GM21528 (cell line): ENCODE measurements around the gene ARL6IP1.
"Not testable (repeated sequence)": the region's sequence is repeated elsewhere in the genome, so short reads cannot be mapped to it uniquely, and the experiment has no call there.

ENCODE experiments used
- ATAC-seq: cut with Tn5 transposase; IDR thresholded peaks from one replicate; pipeline ENCODE4 v1.9.1; 2021; ENCODE audit warnings: mild to moderate bottlenecking, moderate library complexity; ENCODE audit not compliant: unreplicated experiment, low FRiP score

Gene ARL6IP1

DNA sequence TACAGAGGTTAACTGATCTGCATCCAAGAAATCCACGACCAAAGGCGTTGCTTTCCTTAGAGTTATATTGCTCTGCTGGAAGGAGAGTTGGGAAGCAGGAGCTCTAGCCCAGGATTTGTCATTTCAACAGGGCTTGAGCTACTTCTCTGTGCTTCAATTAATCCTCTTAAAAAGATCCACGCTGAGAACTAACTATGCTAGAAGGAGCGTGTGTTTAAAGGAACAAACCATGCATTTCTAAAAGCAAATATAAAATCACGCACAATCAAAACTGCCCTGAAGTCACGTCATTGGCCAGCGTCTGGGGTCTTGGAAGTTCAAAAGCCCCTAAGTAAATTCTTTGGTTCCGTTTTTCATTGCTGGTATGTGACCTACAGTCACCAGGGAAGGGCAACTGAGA, 1.1 kb downstream of the ARL6IP1 start:
- no peak for ATAC-seq

DNA sequence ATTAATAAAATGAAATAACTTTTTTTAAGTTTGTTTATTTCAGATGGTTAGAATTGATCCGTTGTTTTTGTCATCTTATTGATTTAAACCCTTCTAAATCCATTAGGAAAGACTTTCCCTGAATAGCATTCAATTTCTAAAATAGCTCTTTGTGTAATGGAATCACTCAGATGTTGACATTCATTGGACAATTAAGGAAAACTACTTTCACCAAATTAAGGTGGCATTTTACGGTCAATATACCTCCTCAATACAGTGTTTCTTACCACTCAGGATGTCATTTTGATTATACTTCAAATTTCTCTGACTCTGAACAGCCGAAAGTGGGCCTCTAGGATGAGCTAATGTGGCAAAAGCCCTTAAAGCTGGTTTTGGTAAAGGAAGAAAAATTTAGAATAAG, 1.8 kb downstream of the ARL6IP1 start:
- ATAC-seq: no peak

DNA sequence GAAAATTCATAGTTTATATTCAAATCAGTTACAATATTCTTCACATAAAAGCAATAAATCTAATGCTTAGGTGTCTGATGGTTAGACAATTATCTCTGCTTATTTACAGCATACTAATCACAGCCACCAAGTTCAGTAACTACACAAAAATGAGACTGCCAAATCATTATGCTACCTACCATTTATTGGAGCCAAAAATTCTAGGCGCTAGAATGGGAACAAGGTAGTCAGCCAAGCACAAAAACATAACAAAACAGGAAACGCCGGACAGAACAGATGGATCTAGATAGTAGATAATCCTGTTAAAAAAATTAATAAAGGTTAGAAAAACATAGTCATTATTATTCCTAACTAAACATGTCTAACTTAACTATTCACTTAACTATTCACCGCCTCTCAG, 3.6 kb downstream of the ARL6IP1 start:
- ATAC-seq: no peak

DNA sequence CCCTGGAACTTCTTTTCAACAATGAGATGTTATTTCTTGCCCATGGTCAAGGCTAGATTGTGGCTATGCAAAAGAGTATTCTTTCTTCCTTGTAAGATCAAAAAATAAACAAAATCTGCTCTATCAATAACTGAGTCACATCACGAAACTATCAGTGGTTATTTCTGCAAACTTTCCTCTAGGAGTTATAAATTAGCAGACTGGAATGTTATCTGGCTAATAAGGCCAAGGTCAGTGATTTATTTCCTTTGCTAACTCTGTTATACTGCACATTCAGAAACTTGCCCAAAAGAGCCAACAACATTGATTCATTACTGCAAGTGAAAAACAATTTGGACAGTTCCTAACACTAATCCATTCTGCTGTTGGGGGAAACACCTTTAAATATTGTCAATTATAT, 5.0 kb downstream of the ARL6IP1 start:
- ATAC-seq: no peak

DNA sequence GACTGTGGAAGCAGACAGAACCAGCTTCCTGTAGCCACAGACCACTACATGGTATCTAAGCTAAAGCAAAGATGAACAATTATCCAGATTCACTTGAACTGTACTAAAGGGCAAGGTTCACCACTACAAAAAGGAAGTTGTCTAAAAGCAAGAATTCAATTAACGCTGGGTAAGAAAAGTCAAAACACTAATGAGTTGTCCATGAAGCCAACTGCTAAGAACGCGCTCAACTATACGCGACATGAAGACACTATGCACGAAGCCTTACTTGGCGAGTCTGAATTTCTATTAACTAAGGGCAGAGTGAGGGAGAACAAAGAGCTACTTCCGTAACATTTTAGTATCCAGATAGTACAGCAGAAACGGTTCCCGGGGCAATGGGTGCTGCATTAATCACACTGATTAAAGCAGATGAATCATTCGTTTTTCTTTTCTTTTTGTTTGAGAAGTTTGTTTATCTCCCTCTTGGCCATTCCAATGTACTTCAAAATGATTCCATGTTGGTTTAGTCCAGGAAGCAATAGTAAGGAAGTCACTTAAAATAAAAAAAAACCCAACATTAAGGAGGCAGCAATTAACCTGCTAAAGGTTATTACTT, 8.4 kb downstream of the ARL6IP1 start:
- no peak for ATAC-seq

DNA sequence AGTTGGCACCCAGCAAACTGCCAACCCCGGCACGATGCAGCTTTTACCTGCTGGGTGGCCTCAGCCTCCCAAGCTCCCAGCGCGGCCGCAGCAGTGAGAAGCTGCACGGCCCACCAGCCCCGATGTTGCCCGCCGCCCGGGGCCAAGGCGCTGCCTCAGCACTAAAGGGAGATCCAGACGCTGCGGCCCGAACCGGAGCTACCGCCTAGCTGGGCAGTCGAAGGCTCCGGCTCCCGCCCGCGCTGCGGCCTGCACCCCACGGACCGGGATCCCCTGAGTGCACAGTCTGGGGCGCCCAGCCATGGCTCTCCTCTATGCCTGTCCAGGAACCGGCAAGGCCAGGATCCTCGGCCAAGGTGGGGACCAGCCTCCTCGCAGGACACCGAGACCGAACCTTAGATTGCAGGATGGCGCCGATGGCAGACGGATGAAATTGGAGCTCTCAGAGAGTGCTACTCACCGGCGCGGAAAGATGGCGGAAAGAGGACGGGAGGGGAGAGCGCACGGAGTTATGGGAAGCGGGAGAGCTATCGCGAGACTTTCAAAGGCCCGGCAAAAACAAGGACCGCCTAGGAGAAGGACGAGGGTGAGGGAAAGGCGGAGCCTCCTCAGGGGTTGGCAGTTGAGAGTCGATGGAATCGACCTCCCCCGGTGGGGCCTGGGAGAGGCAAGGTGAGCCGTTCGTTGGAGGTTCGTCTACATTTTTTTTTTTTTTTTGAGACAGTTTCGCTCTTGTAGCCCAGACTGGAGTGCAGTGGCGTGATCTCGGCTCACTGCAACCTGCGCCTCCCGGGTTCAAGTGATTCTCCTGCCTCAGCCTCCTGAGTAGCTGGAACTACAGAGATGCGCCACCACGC, 11.3 kb downstream of the ARL6IP1 start, which contains the start of gene RPS15A:
RPS15A (minus strand) TSS at position 485 of the 857 bp plus-strand sequence. CDS start 1,221 bp downstream, outside the sequence.
- ATAC-seq: peak; percentile 94

DNA sequence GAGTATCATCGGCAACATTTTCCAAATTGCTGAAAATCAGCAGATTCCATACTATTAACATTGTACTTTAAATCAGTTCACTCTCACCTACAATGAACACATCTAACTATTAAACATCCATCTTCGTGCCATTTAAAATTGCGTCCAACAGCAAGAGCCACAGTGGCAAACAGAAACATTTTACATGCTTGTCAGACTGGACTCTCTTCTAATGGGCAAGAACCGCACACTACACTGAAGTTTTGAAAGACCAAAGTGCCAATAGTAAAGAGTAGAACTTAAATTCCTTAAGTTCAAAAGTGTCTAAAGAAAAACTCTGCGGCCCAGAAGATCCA, 11.9 kb downstream of the ARL6IP1 start:
- no peak for ATAC-seq

DNA sequence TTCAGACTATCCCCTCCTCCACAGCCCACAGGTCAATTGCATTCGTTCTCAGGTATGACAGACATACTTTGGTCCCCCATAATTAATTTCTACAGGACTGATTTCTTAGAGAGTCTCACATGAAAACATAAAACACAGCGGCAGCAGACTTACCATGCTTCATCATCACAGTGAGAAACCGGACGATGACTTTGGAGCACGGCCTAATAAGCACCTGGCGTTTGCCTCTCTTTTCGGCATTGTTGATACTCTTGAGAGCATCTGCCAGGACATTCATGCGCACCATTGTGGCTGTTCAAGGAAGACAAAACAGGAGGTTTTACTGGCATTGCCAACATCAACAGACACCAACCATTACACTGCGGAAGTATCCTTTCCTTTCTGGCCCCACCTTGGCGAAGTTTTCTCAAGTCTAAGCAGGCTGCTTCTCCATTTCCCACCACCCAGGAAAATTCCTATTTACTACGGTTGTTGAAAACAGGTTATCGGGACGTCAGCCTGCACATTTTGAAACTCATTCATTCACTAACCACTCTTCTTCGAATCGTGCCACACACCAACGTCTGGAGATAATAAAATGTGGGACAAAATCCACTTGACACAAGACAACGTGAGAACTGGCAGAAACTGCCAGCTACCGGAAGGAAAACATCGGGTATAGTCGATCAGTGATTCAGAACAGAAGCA, 12.4 kb downstream of the ARL6IP1 start:
- no peak for ATAC-seq

DNA sequence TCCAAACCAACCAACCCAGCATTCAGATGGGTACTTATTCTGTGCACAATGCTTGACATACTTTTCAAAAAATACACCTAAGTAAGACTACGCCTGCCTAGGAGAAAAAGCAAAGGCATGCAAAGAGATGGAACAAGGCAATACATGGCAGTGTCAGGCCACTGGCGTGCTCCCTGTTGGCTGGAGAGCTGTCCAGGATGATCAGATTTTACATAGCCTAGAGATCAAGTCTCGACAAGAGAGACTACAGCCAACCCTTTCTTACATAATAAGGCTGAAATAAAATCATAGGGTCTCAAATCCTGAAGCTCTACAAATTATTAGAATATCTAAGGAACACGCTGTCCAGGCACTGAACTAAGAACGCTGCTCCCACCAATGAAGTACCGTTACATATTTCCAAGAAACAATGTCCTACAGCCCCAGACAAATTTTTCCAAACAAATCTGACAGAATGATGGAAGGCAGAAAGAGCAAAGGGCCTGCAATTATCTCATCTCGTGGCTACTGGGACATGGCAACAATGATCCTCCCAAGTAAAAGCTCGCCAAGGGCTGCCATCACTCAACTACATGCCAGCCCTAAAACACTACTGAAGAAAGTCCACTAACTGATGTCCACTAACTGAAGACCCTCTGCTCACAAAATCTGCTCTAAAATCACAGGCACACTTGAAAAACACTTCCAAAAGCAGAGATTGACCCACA, 16.3 kb downstream of the ARL6IP1 start:
- ATAC-seq: no peak

DNA sequence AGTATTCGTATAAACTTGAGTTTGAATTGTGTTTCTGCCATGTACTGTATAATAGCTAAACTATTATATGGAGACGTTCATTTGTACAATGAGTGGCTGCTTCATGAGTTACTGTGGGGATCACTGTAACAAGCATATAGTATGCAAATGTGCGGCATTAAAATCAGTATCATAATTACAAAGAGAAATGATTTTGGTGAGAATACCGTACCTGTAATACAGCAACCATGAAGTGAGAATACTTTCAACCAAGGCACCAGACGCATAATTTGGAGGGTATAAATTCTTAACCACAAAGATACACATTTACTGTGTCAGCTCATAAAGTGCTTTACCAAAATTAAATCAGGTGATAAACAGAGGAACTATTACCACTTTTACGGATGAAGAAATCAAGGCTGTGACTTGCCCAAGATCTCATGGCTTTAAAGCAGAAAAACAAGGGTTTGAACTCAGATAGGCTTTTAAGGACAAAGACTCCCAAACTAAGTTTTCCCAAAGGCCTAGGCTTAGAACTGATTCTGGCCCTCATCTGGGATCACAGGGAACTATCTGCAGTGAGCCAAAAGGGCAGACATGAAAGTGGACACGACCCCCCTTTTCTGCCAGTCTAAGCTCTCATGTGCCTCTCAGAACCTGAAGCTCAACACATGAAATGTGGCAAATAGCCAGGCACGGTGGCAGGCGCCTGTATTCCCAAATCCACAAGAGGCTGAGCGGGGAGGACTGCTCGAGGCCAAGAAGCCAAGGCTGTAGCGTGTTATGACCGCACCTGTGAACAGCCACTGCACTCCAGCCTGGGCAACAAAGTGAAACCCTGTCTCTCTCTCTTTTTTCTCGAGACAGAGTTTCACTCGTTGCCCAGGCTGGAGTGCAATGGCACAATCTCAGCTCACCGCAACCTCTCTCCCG, 17.7 kb downstream of the ARL6IP1 start:
- ATAC-seq: no peak

DNA sequence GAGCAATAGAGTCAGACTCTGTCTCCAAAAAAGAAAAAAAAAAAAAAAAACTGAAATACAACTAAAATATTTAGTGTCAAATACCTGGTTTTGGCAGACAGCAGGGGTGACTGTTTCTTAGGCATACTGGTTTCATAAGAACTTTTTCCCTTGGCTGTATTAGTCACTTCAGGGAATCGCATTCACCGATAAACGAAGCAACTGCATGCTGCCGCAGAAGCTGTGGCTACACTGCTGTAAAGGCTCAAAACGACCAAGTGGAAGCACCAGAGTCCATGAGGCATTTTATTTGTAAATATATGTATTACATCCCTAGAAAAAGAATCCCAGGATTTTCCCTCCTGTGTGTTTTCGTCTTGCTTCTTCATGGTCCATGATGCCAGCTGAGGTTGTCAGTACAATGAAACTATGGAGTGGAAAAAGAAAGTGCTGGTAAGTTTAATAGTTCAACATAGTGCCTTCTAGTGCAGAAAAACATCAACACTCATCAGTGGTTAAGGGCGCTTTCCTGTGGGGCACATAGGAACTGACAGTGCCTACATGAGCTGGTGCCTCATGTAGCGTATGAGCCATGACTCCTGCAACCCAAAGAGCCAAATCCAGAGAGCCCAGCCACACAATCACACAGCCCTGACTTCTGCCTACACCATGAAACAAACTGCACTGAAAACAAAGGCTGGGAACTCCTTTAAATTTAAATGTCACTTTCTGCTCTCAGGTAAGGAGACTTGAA, 18.5 kb downstream of the ARL6IP1 start:
- ATAC-seq: no peak

DNA sequence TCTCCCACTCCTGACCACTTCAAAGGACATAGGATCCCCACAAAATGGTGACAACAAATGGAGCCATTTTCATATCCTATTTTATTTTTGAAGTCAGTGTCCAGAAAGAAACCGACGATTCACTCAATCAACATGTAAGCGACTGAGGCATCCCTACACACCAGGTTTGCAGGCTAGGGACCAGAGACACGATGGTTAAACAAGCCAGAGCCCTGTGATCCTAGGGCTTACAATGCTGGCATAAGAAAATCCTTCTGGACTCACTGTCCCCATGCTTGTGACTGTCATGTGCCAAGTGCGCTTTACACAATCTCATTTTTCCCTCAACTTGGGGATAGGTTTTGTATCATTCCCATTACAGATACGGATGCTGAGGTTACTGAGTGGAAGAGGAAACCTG, 20.1 kb downstream of the ARL6IP1 start:
- not testable (repeated sequence) for ATAC-seq

DNA sequence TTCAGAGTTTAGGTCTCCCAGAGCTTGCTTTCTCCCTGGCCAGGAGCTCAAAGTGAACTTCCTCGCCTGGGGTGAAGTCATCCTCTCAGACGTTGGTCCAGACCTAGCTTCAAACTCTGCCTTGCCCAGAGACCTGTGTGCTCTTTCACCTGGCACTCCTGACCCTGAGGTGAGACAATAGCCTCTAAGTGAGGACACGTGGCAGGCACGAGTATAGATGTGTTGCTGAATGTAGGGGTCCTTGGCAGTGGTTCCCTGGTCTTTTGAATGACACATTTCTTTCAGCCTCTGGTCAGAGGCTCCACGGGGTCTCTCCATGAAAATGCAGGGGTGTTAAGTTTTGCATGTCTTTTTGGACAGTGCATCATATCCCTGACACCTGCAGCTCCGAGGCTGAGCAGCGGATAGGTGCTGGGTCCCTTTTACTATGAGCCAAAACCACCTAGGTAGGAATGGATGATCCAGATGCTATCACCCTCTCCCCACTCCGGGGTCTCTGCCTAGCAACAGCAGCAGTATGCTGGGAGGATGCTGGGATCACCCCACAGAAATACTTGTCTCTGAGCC, 20.8 kb downstream of the ARL6IP1 start:
- not testable (repeated sequence) for ATAC-seq

DNA sequence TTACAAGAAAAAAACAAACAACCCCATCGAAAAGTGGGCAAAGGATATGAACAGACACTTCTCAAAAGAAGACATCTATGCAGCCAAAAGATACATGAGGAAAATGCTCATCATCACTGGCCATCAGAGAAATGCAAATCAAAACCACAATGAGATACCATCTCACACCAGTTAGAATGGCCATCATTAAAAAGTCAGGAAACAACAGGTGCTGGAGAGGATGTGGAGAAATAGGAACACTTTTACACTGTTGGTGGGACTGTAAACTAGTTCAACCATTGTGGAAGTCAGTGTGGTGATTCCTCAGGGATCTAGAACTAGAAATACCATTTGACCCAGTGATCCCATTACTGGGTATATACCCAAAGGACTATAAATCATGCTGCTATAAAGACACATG, 23.7 kb downstream of the ARL6IP1 start:
- ATAC-seq: not testable (repeated sequence)

DNA sequence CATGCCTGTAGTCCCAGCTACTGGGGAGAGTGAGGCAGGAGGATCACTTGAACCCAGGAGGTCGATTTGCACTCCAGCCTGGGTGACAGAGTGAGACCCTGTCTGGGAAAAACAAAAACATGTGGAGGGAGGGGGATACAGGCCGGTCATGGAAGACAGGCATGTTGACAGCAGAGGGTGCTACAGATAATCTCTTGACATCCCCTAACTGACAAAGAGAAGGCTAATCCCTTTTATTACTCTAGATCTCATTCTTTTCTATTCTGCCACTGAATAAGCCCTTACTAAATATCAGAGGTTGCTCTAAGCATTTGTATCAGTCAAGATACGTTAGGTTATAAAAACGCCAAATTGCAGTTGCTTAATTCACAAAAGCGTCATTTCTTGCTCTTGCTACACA, 25.0 kb downstream of the ARL6IP1 start:
- ATAC-seq: not testable (repeated sequence)

DNA sequence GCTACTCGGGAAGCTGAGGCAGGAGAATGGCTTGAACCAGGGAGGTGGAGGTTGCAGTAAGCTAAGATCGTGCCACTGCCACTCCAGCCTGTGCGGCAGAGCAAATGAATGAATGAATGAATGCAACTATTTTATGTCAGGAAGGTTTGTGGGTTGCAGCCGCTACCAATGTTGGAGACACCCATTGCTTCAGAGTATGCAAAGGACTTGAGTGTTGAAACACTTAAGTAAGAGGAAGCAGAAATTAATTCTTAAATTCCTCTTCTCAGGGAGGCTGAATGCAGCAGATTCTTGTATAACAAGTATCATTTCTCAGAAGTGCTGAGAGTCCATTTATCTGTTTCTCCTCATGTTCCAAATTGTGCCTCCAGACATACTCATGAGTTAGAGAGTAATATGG, 26.7 kb downstream of the ARL6IP1 start:
- not testable (repeated sequence) for ATAC-seq

DNA sequence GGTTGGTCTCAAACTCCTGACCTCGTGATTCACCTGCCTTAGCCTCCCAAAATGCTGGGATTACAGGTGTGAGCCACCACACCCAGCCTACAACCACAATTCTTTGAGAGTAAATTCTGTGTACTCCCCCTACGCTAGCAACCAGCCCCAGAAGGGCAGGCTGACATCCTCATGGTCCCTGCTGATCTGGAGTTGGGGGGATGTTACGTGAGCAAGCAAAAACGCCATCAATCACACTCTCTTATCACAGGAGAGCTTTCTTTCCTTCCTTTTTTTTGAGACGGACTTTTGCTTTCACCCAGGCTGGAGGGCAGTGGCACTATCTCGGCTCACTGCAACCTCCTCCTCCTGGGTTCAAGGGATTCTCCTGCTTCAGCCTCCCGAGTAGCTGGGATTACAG, 29.2 kb downstream of the ARL6IP1 start:
- ATAC-seq: not testable (repeated sequence)

DNA sequence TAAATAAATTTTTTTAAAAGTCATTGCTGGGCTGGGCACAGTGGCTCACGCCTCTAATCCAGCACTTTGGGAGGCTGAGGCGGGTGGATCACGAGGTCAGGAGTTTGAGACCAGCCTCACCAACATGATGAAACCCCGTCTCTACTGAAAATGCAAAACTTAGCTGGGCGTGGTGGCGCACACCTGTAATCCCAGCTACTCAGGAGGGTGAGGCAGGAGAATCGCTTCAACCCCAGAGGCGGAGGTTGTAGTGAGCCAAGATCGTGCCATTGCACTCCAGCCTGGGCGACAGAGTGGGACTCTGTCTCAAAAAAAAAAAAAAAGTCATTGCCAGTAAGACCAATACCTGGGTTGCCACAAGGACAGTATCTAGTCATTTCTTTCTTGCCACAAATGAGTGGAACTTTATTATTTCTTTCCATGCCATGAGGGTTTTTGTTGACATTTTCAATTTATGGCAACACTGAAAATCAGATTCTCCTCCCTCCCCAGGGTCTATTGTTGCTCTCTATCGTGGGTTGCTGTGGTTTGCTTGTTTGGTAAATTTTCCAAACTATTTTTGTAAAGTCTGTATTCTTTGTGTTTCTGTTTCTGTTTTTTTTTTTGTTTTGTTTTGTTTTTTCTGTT, 30.9 kb downstream of the ARL6IP1 start:
- ATAC-seq: not testable (repeated sequence)
